Measurements from ENCODE around the gene TMEM63A.

DNA sequence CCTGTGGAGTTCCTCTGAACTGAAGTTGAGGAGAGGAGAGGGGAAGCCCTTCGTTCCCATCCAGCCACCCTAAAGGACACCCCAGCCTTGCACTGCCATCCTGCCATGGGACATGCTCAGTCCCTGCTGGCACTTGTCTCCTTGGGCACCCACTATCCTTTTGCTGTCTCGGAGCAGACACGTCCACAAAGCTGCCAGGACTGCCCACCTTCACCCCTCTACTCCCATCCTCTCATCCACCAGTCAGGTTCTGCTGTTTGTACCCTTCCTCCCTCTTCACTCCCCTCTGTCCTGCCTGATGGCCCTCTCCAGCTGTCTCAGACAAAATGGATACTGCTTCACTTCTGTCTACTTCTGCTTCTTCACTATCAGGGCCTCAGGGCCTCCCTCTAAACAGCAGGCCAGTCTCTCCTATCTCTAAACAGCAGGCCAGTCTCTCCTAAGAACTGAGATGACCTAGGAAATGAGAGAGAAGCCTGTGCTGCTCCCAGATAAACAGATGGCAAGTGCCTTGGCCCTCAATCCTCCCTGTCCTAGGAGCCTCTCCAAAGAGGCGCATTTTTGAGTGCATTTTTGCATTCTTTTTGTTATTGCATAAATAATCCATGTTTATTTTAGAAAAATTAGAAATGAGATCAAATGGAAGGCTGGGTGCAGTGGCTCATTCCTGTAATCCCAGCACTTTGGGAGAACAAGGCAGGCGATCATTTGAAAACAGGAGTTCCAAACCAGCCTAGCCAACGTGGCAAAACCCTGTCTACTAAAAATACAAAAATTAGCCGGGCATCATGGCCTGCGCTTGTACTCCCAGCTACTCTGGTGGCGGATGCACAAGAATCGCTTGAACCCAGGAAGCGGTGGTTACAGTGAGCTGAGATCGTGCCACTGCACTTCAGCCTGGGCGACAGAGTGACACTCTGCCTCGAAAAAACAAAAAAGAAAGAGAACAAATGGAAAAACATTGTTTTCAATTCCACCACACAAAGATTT lies 46.3 kb upstream of the TMEM63A start:
- TF ChIP-seq POLR2A (IDR thresholded peaks at IDR 0.05; ENCODE audit: low read depth, low read length): no peak
- TF ChIP-seq PAX5 (IDR thresholded peaks at IDR 0.05; ENCODE audit: insufficient read depth, low read length, severe bottlenecking): no peak
- TF ChIP-seq POLR2AphosphoS5 (IDR thresholded peaks at IDR 0.05; ENCODE audit: low read depth, low read length): no peak
- TF ChIP-seq TAF1 (IDR thresholded peaks at IDR 0.05; ENCODE audit: low read depth, low read length): no peak
- no peak for TF ChIP-seq SPI1 (IDR thresholded peaks at IDR 0.05; ENCODE audit: low read depth, low read length)
- no peak for TF ChIP-seq POU2F2 (IDR thresholded peaks at IDR 0.05; ENCODE audit: low read depth, low read length)

Measured in GM12891 (cell line).